Lower lobe of right lung (tissue), 2 donors: ENCODE measurements around the gene CBLN3. TPM values are rescaled to one million over a fixed set of nuclear protein-coding genes. Genes with fewer than 3 reads are reported as not detected.
"Not testable (repeated sequence)": the region's sequence is repeated elsewhere in the genome, so short reads cannot be mapped to it uniquely, and the experiment has no call there.

Source experiments
- ATAC-seq, 2 donors: fragments of 200-7000 bp; cut with Tn5 transposase; one replicate each; pipeline ENCODE4 v1.9.1; 2020 to 2022; ENCODE audit warnings: mild to moderate bottlenecking in 2 of 2, moderate library complexity in 2 of 2
- DNase-seq: peaks from one replicate; pipeline ENCODE4 v3.0.0-alpha.2; 2020
- H3K27ac ChIP-seq: fragments of 200-600 bp; one replicate; pipeline ENCODE4 v1.8.0; 2022
- H3K27me3 ChIP-seq: fragments of 200-600 bp; one replicate; pipeline ENCODE4 v1.8.0; 2022; ENCODE audit warnings: low read depth
- H3K36me3 ChIP-seq: fragments of 200-600 bp; one replicate; pipeline ENCODE4 v1.8.0; 2022; ENCODE audit warnings: mild to moderate bottlenecking
- H3K4me1 ChIP-seq: fragments of 200-600 bp; one replicate; pipeline ENCODE4 v1.8.0; 2022
- H3K4me3 ChIP-seq: fragments of 200-600 bp; one replicate; pipeline ENCODE4 v1.8.0; 2022; ENCODE audit warnings: mild to moderate bottlenecking
- H3K9me3 ChIP-seq: fragments of 200-600 bp; one replicate; pipeline ENCODE4 v1.8.0; 2022
- CTCF ChIP-seq: fragments of 200-600 bp; IDR thresholded peaks from one replicate; pipeline ENCODE4 v1.8.0; 2022; ENCODE audit warnings: antibody characterized with exemption, mild to moderate bottlenecking
- intact Hi-C: fragments of 100-400 bp; cut with DNase I; formaldehyde crosslinking; loops from one replicate; pipeline ENCODE4 v1.11.0; 2022
- long read RNA-seq: library from polyadenylated mRNA; unstranded; transcript quantifications from one replicate; pipeline ENCODE4 v2.0.0, GENCODE V29; 2021
- total RNA-seq: library from RNA; stranded (reverse); fragmentation: NEBNext Ultra II Directional; extraction: Animal tissue kit (Norgen Biotek cat#: 25700); gene quantifications from one replicate; pipeline ENCODE4 v1.2.1, GENCODE V29; 2021
- donor health status: DM: no; HTN: yes; CAD: no; lungs with severe emphysema.

Gene CBLN3
- total RNA-seq = 2.3 TPM
- long read RNA-seq, partial matches to known transcripts = 0 of 3 reads
- long read RNA-seq, other reads (novel, unspliced or antisense) = 1 of 3 reads

- Histone ChIP-seq H3K36me3 (peaks cover 27% of the 10 kb centered on the region), H3K4me1 (peaks cover 60% of the 10 kb centered on the region), H3K27ac (peak within 1 kb of the TSS; percentile 97), H3K4me3 (peak within 1 kb of the TSS; percentile 90), H3K27me3 (no peaks in the 10 kb centered on the region), H3K9me3 (no peaks in the 10 kb centered on the region)
- ATAC-seq (peak; percentile 93), DNase-seq (peak; percentile 94)
- intact Hi-C loops = no loop called here
- no peak for TF ChIP-seq CTCF
Measured at GRCh38 chr14:24429395-24430142, at the start of gene CBLN3, which contains the start of gene KHNYN. Gene CBLN3, minus strand, starts transcription at chr14:24429668. Its CDS starts 614 bp downstream, at chr14:24429054. Gene KHNYN, plus strand, starts transcription at chr14:24429954. Its CDS starts 777 bp downstream, at chr14:24430731.

- no peak for TF ChIP-seq CTCF
Measured at GRCh38 chr14:24475261-24475660, 45.8 kb upstream of the CBLN3 start.

DNA sequence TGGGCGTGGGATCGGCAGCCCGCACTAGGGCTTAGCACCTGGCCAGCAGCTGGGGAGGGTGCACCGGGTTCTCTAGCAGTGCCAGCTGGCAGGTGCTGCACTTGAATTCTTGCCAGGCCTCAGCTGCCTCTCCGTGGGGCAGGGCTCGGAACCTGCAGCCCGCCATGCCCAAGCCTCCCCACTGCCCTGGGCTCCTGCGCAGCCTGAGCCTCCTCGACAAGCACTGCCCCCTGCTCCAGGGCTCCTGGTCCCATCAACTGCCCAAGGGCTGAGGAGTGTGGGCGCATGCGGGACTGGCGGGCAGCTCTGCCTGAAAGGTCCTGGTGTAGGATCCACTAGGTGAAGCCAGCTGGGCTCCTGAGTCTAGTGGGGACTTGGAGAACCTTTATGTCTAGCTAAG, 43.7 kb upstream of the CBLN3 start:
- TF ChIP-seq CTCF = no peak
- H3K4me3 ChIP-seq = no peak overlapping the region
- intact Hi-C loops = no loop called here
- H3K36me3 ChIP-seq = no peaks in the 10 kb centered on the region
- no peak overlapping the region for H3K27ac ChIP-seq
- ATAC-seq = no peak
- H3K4me1 ChIP-seq = no peaks in the 10 kb centered on the region
- DNase-seq = no peak
- H3K27me3 ChIP-seq = no peaks in the 10 kb centered on the region
- no peaks in the 10 kb centered on the region for H3K9me3 ChIP-seq

More at GRCh38 chr14:24475261-24475660, 45.8 kb upstream of the CBLN3 start:
- Histone ChIP-seq H3K4me1 (no peaks in the 10 kb centered on the region), H3K4me3 (no peak overlapping the region), H3K27ac (no peak overlapping the region), H3K27me3 (no peaks in the 10 kb centered on the region), H3K36me3 (no peaks in the 10 kb centered on the region), H3K9me3 (no peaks in the 10 kb centered on the region)
- no peak for ATAC-seq
- DNase-seq = no peak
- intact Hi-C loops = no loop called here

DNA sequence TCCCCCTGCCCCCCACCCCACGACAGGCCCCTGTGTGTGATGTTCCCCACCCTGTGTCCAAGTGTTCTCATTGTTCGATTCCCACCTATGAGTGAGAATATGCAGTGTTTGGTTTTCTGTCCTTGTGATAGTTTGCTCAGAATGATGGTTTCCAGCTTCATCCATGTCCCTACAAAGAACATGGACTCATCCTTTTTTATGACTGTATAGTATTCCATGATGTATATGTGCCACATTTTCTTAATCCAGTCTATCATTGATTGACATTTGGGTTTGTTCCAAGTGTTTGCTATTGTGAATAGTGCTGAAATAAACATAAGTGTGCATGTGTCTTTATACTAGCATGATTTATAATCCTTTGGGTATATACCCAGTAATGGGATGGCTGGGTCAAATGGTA, 41.0 kb upstream of the CBLN3 start:
- not testable (repeated sequence) for H3K4me1 ChIP-seq, DNase-seq, H3K27me3 ChIP-seq

GRCh38 chr14:24465805-24466204, 36.3 kb upstream of the CBLN3 start:
- H3K9me3 ChIP-seq = no peaks in the 10 kb centered on the region
- no peak overlapping the region for H3K27ac ChIP-seq
- DNase-seq (no peak), ATAC-seq (no peak)
- TF ChIP-seq CTCF = no peak
- H3K4me3 ChIP-seq = no peak overlapping the region
- no peaks in the 10 kb centered on the region for H3K4me1 ChIP-seq
- intact Hi-C loops = no loop called here
- H3K27me3 ChIP-seq = no peaks in the 10 kb centered on the region
- H3K36me3 ChIP-seq = no peaks in the 10 kb centered on the region

More for the DNA sequence above, 41.0 kb upstream of the CBLN3 start:
- H3K36me3 ChIP-seq, H3K9me3 ChIP-seq, intact Hi-C loops, H3K4me3 ChIP-seq, H3K27ac ChIP-seq, ATAC-seq: not testable (repeated sequence)

- DNase-seq = no peak
- intact Hi-C loops = no loop called here
- H3K36me3 ChIP-seq = no peaks in the 10 kb centered on the region
- no peak for ATAC-seq
- H3K27ac ChIP-seq = no peak overlapping the region
- no peaks in the 10 kb centered on the region for H3K27me3 ChIP-seq
- H3K4me3 ChIP-seq = no peak overlapping the region
- H3K9me3 ChIP-seq = no peaks in the 10 kb centered on the region
- TF ChIP-seq CTCF = no peak
- H3K4me1 ChIP-seq = no peaks in the 10 kb centered on the region
Measured at GRCh38 chr14:24465368-24465767, 35.9 kb upstream of the CBLN3 start.
